CD4-positive, alpha-beta T cell treated with Interleukin-2 at 100 ng/mL for 4 hours (primary cell): ENCODE data around the gene THOC6.

Source experiments
- DNase-seq: peaks from one replicate; pipeline ENCODE4 v3.0.0-alpha.2; 2020; ENCODE audit warnings: low spot score

The THOC6 gene

DNA sequence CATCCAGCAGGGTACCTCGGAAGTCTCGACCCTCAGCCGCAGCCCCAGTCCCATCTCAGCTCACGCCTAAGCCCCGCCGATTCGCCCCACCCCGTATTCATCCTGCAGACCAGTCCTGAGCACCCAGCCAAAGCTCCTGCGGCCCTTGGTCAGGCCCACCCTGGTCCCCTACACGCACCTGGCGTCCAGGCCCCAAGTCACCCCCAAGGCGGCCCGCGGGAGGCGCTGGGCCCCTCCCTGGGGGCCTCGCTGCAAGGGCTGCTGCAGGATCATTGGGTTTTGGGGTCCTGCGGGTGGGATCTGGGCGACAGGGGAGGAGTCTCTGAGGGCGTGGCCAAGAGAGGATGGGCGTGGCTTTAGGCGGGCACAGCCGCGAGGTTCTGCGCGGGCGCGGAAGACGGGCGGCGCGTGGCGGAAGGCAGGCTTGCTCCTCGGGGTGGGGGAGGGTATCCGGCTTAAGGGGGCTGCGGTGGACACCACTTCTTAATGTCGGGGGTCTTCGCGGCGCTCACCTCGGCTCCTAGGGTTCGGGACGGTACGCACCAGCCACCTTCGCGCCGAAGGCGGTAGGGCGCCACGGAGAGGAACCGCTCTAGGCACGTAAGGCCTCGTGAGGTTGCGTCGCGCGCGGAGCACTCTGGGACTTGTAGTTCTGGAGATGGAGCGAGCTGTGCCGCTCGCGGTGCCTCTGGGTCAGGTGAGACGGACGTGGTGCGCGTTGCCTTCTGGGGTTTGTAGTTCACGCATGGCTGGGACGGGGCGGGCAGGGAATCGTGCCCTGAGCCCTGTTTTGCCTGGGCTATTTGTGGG, at the start of gene THOC6, which contains the start of gene HCFC1R1:
TSS of gene THOC6 (plus strand) at position 367 of the 810 bp plus-strand sequence. CDS start at position 659, 292 bp downstream.
TSS of gene HCFC1R1 (minus strand) at position 274 of the 810 bp plus-strand sequence. CDS start at position 273, 1 bp downstream.
- DNase-seq: peak; percentile 95

DNA sequence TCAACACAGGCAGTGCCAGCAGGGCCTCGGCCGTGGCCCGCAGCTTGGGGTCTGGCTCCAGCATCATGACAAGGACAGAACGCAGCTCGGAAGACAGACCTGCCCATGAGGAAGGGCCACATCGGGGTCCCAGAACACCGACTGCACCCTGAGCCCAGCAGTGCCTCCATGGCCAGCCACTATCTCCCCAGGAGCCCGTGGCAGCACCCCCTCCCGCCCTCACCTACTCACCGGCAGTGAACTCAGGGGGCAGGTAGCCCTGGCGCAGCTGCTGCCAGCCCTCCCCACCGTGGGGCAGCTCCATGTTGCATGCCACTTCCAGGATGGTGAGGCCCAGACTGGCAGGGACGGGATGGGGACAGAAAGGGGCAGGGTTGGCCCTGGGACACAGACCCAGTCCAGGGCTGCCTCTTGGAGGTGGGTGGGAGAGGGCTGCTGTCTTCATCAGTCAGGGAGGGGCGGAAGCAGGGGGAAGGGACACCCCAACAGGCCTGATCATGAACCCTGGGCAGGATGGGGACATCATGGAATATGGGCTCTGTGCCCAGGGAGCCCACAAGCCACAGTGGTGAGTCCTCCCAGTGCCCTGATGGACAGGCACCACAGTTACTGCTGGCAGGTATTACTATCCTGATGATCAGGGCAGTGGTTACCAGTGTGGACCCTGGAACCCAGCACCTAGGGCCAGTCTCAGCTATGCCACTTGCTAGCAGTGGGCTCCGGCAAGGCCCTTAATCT, 49.3 kb upstream of the THOC6 start:
- no peak for DNase-seq

DNA sequence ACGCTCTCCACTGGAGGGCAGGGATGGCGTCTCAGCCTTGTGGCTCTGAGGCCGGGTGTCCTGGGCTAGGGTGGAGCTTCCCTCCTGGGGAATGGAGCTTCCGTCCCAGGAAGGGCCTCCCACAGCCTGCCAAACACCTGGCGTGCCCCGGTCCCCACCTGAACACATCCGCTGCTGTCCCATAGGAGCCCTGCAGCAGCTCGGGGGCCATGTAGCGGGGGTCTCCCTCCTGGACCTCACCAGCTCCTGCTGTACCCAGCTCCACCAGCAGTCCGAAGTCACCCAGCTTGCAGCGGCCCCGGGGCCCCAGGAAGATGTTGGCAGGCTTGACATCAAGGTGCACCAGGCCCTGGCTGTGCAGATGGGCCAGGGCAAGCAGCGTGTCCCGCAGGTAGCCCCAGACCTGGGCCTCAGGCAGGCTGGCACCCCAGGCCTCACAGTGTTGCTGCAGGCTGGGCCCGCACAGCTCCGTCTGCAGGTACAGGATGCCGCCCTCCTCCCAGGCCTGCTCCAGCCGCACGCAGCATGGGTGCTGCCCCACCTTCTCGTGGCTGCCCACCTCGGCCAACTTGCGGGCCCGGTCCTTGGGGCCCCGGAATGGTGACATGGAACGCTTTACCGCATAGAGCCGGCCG, 48.6 kb upstream of the THOC6 start:
- DNase-seq: no peak

DNA sequence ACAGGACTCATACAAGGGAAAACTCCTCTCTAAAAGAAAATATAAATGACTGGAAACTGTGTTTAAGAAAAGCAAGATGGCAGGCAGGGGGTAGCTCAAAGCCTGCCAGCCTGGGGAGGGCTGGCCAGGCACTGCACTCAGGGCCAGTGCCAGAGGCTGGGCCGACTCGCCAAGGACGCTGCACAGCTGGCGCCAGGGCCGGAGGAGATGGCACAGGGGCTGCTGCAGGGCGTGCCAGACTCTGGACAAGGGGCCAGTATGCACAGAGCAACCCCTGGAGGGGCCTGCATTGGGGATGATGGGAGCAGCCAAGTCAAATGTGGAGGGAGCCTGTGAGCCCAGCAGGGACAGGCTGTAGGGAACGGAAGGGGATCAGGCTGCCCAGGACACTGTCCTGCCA, 47.6 kb upstream of the THOC6 start:
- no peak for DNase-seq

DNA sequence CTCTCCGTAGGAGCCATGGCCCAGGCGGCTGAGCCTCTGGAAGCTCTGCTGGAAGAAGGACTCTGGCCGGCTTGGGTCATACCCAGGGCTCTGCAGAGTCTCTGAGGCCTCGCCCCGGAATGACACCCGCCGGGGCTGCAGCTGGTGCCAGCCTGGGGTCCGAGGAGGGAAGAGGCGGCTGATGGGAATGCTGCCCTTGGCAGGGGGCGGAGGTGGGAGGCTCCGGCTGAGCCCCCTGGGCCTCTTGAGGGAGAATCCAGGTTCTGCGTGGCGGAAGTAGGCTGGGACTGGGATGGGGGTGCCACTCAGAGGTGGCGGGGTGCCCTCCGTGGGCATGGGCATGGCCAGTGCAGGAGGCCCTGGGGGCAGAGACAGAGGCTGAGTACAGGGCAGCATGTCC, 47.2 kb upstream of the THOC6 start:
- DNase-seq: no peak

DNA sequence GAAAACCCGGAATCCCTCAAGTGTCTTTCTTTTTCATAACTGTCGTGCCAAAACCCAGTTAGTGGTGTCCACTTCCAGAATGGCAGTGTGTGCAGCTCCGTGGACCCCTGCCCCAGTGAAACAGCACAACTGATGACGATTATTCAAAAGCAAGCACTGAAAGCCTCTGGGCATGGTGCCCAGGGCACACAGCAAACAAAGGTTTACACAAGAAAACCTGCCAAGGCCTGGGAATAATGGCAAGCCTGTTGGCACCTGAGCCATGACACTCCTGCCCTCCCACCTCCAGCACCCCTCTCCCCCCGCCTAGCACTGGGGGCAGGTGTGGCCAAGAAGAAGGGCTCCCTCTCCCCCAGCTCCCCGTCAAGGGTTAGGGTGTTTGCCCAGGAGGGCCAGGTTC, 46.4 kb upstream of the THOC6 start:
- no peak for DNase-seq

DNA sequence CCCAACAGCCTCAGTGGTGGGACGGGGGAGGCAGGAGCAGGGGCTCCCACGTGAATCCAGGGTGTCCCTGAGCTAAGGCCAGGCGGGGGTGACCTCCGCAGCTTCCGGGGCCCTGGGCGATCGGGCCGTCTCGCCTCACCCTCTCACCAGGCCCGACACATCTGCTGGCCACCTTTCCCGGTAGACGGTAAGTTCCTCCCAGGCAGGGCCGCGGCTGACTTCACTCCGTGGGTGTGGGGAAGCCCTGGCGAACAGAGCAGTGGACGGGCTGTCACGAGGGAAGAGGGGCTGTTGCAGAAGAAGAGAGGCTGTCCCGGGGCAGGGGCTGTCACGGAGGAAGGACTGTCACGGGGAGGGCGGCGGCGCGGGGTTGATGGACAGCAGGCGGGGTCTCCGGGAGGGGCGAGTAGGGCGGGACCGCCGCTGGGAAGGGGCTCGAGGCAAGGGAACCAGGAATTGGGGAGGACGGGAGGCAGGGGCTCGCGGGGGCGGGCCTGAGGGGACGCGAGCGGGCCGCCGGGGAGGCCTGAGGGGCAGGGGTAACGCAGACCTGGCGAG, 44.1 kb upstream of the THOC6 start:
- DNase-seq: no peak

DNA sequence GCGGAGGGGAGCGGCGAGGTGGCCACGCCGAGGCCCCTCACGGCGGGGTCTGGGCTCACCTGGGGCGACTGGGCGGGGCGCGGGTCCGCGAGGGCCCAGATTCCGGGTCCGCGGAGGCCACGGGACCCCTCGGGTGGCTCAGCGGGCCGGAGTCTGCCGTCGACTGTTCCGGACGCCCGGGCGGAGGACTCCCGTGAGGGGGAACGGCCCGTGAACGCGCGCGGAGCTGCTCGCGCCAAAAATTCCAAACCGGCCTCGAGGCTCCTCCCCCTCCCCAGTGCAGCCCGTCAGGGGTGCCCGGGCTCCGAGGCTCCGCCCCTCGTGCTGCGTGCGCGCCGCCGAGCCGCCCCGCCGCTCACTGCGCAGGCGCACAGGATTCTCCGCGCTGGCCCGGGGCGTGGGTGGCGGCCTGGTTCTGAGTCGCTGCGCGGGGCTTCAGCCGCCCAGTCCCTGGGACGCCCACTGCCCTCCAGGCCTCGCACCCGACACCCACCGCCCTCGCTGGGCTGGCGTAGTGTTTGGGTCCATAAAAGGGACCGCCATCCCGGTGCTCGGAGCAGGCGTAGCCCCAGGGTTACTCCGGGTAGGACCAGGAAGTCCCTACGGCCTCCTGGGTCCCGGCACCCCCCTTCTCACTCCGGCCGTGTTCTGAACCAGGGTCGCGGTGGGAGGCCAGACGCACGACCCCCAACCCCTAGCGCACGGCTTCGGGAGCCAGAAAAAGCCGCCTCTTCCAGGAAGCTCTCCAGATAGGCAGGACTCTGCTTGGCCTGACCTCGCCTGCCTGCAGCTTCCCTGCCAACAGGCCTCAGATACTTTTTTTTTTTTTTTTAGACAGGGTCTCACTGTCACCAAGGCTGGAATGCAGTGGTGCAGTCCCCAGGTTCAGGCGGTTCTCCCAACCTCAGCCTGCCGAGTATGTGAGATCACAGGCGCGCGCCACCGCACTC, 43.3 kb upstream of the THOC6 start, which contains the start of gene PKMYT1:
TSS of gene PKMYT1 (minus strand) at position 220 of the 950 bp plus-strand sequence. CDS start 789 bp downstream, outside the sequence.
- DNase-seq: peak; percentile 93

DNA sequence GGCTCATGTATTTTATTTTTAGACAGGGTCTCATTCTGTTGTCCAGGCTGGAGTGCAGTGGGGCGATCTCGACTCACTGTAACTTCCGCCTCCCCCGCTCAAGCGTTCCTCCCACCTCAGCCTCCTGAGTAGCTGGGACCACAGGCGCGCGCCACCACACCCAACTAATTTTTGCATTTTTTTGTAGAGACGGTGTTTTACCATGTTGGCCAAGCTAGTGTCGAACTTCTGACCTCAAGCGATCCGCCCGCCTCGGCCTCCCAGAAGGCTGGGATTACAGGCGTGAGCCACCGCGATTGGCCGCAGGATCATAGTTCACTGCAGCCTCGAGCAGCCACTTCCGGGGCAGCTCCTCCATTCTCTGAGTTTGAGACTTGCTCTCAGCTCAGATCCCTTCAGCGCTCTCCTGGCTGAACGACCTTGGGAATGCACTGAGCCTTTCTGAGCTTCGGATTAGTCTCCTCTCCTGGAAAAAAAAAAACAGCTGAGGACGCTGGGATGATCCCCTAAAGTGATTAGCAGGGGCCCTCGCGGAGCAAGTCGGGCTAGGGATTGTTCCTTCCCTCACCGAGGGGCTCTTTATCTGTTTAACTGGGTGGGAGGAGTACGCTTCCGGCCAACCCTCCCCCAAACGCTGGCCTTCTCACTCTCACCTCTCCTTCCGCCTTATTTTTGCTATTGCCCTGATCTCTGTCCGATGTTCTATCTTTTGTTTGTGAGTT, 42.5 kb upstream of the THOC6 start:
- DNase-seq: no peak

DNA sequence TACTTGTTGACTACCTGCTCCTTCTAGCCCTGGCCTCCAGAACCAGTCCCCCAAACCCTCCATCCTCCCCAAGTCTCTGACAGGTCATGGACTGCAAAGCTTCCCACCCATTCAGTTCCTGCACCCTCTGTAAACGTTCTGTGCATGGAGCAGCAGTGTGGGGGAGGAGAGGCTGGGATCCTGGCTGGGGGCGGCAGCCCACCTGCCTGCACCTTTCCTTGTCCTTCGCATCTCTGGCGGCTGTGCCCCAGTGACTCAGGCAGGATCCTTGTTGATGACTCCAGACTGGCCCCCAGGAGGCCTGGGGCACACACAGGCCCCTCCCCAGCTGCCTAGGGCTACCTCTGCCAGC, 42.0 kb upstream of the THOC6 start:
- no peak for DNase-seq

DNA sequence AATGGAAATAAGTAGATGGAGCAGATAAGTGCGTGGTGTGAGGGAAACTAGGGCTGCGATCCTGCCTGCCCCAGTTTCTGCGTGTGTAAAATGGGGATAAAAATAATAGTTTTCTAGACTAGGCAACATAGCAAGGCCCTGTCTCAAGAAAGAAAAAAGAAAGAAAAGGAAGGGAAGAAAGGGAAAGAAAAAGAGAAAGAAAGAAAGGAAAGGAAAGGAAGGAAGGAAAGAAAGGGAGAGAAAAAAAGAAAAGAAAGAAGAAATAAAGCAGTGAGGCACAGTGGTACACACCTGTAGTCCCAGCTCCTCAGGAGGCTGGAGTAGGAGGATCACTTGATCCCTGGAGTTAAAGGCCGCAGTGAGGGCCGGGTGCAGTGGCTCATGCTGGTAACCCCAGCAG, 41.4 kb upstream of the THOC6 start:
- DNase-seq: no peak

DNA sequence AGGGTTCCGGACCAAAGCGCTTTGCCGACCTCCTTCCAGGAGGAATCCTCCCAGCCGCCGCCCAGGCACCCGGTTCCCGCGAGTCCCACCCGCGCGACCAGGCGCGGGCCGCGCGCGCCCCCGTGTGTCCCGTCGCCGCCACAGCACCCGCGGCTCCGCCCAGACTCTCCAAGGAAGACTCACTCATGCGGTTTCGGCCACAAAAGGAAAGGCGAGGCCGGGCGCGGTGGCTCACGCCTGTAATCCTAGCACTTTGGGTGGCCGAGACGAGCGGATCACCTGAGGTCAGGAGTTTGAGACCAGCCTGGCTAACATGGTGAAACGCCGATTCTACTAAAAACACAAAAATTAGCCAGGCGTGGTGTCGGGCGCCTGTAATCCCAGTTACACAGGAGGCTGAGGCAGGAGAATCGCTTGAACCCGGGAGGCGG, 40.1 kb upstream of the THOC6 start:
- peak; percentile 72 for DNase-seq

DNA sequence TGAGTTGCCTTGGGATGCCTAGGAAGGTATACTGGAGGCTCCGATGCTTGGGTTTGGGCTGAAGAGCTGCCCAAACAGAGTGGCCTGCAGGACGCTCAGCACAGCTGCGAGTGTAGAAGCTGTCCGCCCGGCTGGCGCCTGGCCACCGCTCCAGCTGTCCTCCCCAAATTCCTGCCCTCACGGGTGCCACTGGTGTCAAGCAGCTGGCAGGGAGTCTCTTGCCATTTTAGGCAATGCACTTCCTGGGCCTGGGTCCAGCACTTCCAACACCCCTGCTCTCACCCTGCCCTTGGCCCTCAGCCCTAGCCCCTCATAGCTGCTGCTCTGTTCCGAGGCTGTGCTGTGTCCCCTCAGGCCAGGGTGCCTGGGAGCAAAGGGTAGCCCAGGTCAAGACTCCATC, 38.4 kb upstream of the THOC6 start:
- no peak for DNase-seq

DNA sequence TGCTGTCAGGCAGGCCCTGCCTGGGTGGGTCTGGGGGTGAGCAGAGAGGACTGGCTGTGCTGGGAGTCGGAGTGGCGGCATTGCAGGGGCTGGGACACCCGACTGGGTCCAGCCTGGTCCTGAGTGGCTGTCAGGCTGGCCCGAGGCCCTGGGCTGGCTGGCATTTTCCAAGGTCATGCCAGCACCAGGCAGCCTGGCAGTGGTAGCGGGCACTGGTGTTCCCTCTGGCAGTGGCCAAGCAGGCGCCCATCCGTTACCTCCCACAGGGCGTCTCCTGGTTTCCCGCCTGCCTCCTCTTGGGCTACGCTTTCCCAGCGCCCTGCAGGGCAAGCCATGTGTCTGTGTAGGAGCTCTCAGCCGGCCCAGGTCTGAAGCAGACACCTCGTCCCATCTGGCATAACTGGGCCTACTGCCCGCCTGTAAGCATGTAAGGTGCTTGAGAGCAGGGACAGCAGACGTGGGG, 37.9 kb upstream of the THOC6 start:
- DNase-seq: no peak

DNA sequence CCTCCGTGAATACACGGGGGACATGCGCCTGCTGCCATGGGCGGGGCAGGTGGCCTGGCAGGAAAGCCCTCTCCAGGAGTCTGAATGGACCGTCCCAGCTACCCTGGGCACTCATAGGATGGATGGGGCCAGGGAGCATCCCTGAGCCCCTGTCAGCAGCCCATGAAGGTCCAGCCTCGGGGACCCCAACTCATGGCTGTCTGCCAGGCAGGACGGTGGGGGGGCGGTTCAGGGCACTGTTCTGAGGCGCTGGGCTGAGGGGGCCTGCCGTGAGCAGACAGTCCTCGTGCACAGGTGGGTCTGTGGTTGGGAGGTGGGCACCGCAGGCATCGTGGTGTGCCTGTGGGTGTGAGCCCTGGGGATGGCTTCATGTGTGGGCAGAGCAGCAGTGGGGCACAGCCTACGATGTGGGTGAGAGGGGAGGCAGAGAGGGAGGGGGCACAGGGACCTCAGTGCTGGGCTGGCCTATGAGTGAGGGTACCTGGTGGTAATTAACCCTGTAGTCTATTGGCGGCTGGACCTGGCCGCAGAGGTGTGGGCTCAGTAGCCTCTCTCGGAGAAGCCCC, 37.1 kb upstream of the THOC6 start:
- no peak for DNase-seq

DNA sequence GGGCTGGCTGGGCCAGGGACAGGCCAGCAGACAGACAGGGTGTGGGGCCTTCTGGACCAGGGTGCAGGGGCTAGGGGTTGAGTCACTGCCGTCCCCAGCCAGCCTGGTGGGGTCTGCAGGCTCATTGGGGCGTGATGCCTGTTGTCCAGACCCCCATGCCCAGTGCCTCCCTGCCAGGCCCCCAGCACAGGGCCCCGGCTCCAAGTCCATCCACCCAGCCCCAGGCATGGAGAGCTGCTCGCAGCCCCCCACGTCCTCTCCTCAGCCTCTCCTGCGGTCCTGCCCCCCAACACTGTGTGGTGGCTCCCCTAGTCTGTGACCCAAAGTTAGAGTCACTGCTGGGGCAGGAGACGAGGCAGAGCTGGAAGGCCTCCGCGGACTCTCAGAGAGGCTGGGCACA, 36.5 kb upstream of the THOC6 start:
- DNase-seq: no peak

DNA sequence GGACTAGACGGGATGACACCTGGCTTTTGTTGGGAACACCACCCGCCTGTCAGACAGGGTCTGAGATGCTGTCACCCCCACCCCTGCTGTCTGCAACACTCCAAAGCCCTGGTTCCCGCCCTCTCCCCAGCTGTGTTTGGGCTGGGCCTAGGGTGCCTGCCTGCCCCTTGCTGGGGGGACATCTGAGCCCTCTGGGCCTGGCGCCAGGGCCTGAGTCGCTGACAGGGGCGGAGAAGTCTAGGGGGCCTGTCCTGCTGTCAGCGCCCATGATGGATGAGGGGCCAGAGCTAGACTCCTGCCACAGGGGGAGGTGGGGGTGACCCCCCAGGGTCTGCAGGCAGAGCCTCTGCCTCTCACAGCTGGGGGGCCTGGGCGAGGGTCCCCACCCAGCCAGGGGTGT, 36.0 kb upstream of the THOC6 start:
- no peak for DNase-seq

DNA sequence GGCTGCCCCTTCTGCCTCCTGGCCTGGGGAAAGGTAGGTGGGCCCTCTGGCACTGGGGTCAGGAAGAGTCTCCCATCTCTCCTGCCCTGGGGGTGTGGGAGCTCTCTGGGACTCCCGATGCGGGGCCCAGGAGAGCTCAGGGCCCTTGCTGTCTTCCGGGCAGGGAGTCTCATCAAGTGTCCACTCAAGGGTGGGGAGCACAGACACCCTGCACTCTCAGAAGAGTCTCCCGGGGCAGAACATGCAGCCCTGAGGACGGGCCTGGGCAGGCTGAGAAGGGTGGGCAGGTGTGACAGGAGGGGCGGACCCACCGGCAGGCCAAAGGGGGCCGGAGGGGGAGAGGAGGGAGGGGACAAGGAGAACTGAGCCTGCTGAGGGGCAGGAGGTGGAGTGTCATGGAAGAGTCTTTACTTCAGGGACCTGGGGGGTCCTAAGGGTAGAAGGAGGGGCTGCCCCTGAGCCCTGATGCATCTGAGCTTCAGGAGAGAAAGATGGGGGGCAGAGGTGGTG, 35.2 kb upstream of the THOC6 start:
- no peak for DNase-seq

DNA sequence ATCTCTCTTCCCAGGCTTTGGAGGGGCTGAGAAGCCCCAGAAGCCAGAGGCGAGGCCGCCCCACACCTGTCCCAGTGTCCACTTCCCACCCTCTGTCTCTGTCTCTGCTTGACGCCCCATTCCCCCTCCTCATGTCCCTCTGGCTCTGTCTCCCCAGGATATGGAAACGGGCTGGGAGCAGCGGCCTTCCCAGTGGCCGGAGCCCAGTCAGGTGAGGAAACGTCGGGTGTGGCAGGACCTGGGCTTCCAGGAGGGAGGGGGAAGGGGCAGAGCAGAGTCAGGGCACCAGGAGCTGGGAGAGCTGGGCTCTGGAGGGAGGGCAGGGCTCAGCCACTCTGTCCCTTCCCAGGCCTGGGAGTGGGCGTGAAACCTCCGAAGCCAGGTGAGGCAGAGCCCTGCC, 32.9 kb upstream of the THOC6 start:
- DNase-seq: no peak
